ENCODE measurements around the gene GSPT2. TPM values are rescaled to one million over a fixed set of nuclear protein-coding genes. Genes with fewer than 3 reads are reported as not detected.

The GSPT2 gene
- total RNA-seq, 1 donor from 2014 or later = 15.5 TPM

DNA sequence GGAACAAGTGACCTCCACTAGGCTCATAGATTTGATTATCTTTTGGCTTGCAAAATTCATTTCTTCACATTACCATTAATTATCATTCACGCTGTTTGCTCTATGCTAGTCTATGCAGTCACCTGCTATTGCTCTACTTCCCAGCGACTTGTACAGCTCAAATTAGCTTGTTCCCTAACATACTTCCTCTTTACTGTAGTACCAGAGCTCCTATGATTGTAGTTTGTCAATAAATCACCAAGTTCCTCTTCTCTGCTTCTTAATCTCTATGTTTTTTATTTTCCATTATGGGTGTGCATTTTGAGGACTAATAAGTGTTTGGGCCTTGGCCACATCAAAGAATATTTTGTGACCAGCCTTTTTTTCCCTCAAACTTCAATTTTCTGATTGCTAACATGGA, 6.2 kb upstream of the GSPT2 start:
- Mint-ChIP-seq H3K27me3 (ENCODE audit: low read depth, unreplicated experiment) (peaks cover 2% of the 10 kb centered on the region), H3K4me3 (ENCODE audit: unreplicated experiment) (no peak overlapping the region), H3K27ac (ENCODE audit: unreplicated experiment) (no peak overlapping the region), H3K36me3 (ENCODE audit: low read depth, unreplicated experiment) (no peaks in the 10 kb centered on the region), H3K4me1 (ENCODE audit: low read depth, unreplicated experiment) (no peaks in the 10 kb centered on the region), H3K9me3 (ENCODE audit: unreplicated experiment) (no peaks in the 10 kb centered on the region)
- Histone ChIP-seq H3K79me2 (ENCODE audit: insufficient read depth, low read length) (no peaks in the 10 kb centered on the region), H3K9ac (ENCODE audit: low read length) (no peak overlapping the region), H3K9me3 (ENCODE audit: insufficient read depth, low read depth, low read length) (no peaks in the 10 kb centered on the region), H3K36me3 (ENCODE audit: insufficient read depth, low read length) (no peaks in the 10 kb centered on the region), H3K27me3 (ENCODE audit: insufficient read depth, low read length) (no peaks in the 10 kb centered on the region), H3K4me2 (ENCODE audit: low read length) (no peak overlapping the region), H2AFZ (ENCODE audit: low read depth, low read length) (no peak overlapping the region), H3K27ac (ENCODE audit: low read depth, low read length) (no peak overlapping the region), H4K20me1 (ENCODE audit: insufficient read depth, low read length) (no peaks in the 10 kb centered on the region), H3K4me1 (ENCODE audit: insufficient read depth, low read length) (no peaks in the 10 kb centered on the region), H3K4me3 (ENCODE audit: insufficient read depth, low read depth, low read length) (no peak overlapping the region)
- FAIRE-seq (peak; percentile 99), DNase-seq (ENCODE audit: low read depth) (no peak)
- TF ChIP-seq, protein P1, sequence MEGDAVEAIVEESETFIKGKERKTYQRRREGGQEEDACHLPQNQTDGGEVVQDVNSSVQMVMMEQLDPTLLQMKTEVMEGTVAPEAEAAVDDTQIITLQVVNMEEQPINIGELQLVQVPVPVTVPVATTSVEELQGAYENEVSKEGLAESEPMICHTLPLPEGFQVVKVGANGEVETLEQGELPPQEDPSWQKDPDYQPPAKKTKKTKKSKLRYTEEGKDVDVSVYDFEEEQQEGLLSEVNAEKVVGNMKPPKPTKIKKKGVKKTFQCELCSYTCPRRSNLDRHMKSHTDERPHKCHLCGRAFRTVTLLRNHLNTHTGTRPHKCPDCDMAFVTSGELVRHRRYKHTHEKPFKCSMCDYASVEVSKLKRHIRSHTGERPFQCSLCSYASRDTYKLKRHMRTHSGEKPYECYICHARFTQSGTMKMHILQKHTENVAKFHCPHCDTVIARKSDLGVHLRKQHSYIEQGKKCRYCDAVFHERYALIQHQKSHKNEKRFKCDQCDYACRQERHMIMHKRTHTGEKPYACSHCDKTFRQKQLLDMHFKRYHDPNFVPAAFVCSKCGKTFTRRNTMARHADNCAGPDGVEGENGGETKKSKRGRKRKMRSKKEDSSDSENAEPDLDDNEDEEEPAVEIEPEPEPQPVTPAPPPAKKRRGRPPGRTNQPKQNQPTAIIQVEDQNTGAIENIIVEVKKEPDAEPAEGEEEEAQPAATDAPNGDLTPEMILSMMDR (IDR thresholded peaks at IDR 0.05; ENCODE audit: insufficient read depth, low read depth, low read length) = no peak
- TF ChIP-seq EZH2 (IDR thresholded peaks at IDR 0.05; ENCODE audit: insufficient read depth, low read length) = no peak

DNA sequence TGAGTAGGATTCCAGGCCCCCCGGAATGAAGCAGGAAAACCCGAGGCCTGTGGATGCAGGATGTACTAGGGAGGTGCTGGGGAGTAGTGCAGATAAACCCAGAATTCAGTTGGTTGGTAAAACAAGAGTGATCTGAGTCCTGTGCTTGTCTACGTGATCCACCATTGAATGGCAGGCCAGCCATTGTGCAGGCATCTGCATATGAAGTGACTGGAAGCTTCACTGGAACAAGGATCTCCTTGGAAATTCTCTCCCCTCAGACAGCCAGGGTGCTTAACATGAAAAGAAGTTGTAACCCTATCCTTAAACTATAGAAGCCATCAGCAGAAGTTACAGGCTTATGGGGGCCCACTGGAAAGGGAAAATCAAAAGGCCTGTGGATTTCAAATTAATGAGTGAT, 656 bp upstream of the GSPT2 start:
- TF ChIP-seq, protein P1 (IDR thresholded peaks at IDR 0.05; ENCODE audit: insufficient read depth, low read depth, low read length) = no peak
- TF ChIP-seq EZH2 (IDR thresholded peaks at IDR 0.05; ENCODE audit: insufficient read depth, low read length) = no peak
- Histone ChIP-seq H3K36me3 (ENCODE audit: insufficient read depth, low read length) (no peaks in the 10 kb centered on the region), H3K4me2 (ENCODE audit: low read length) (peak overlapping the region; percentile 96), H3K4me3 (ENCODE audit: insufficient read depth, low read depth, low read length) (no peak overlapping the region), H2AFZ (ENCODE audit: low read depth, low read length) (peak overlapping the region; percentile 92), H3K4me1 (ENCODE audit: insufficient read depth, low read length) (peaks cover 3% of the 10 kb centered on the region), H3K27ac (ENCODE audit: low read depth, low read length) (no peak overlapping the region), H3K9ac (ENCODE audit: low read length) (no peak overlapping the region), H3K27me3 (ENCODE audit: insufficient read depth, low read length) (no peaks in the 10 kb centered on the region), H3K79me2 (ENCODE audit: insufficient read depth, low read length) (peaks cover 25% of the 10 kb centered on the region), H3K9me3 (ENCODE audit: insufficient read depth, low read depth, low read length) (no peaks in the 10 kb centered on the region), H4K20me1 (ENCODE audit: insufficient read depth, low read length) (peaks cover 24% of the 10 kb centered on the region)
- FAIRE-seq (no peak), DNase-seq (ENCODE audit: low read depth) (no peak)
- Mint-ChIP-seq H3K27ac (ENCODE audit: unreplicated experiment) (no peak overlapping the region), H3K4me1 (ENCODE audit: low read depth, unreplicated experiment) (no peaks in the 10 kb centered on the region), H3K27me3 (ENCODE audit: low read depth, unreplicated experiment) (no peaks in the 10 kb centered on the region), H3K36me3 (ENCODE audit: low read depth, unreplicated experiment) (peaks cover 5% of the 10 kb centered on the region), H3K4me3 (ENCODE audit: unreplicated experiment) (peak overlapping the region; percentile 94), H3K9me3 (ENCODE audit: unreplicated experiment) (no peaks in the 10 kb centered on the region)

DNA sequence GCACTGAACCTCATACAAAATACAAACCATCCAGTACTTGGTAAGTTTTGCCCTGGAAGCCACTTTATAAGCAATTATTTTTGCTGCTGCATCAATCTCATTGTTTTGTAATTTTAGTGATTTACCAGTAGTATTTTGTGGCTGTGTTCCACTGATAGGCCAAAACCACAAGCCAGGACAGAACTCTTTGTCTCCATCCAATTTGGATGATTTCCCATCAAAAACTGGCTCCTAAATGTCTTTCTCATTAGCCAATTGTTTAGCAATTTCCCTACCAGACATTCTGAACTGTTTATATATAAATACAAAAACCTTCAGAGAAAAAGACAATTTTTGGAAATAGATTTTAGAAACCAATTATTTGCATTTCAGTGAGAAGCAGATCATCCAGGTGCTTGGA, 4.4 kb downstream of the GSPT2 start:
- Histone ChIP-seq H3K4me3 (ENCODE audit: insufficient read depth, low read depth, low read length) (no peak overlapping the region), H3K4me1 (ENCODE audit: insufficient read depth, low read length) (peaks cover 3% of the 10 kb centered on the region), H2AFZ (ENCODE audit: low read depth, low read length) (no peak overlapping the region), H3K4me2 (ENCODE audit: low read length) (no peak overlapping the region), H3K9ac (ENCODE audit: low read length) (no peak overlapping the region), H3K27me3 (ENCODE audit: insufficient read depth, low read length) (no peaks in the 10 kb centered on the region), H3K27ac (ENCODE audit: low read depth, low read length) (no peak overlapping the region), H4K20me1 (ENCODE audit: insufficient read depth, low read length) (peaks cover 24% of the 10 kb centered on the region), H3K36me3 (ENCODE audit: insufficient read depth, low read length) (no peaks in the 10 kb centered on the region), H3K79me2 (ENCODE audit: insufficient read depth, low read length) (peaks cover 25% of the 10 kb centered on the region), H3K9me3 (ENCODE audit: insufficient read depth, low read depth, low read length) (no peaks in the 10 kb centered on the region)
- DNase-seq (ENCODE audit: low read depth) (peak; percentile 16), FAIRE-seq (no peak)
- no peaks in the 10 kb centered on the region for H3K9me3 Mint-ChIP-seq (ENCODE audit: unreplicated experiment)
- no peaks in the 10 kb centered on the region for H3K27me3 Mint-ChIP-seq (ENCODE audit: low read depth, unreplicated experiment)
- no peak for TF ChIP-seq EZH2 (IDR thresholded peaks at IDR 0.05; ENCODE audit: insufficient read depth, low read length)
- TF ChIP-seq, protein P1 (IDR thresholded peaks at IDR 0.05; ENCODE audit: insufficient read depth, low read depth, low read length) = no peak
- H3K36me3 Mint-ChIP-seq (ENCODE audit: low read depth, unreplicated experiment) = peaks cover 5% of the 10 kb centered on the region
- H3K4me3 Mint-ChIP-seq (ENCODE audit: unreplicated experiment) = no peak overlapping the region
- no peak overlapping the region for H3K27ac Mint-ChIP-seq (ENCODE audit: unreplicated experiment)
- H3K4me1 Mint-ChIP-seq (ENCODE audit: low read depth, unreplicated experiment) = no peaks in the 10 kb centered on the region

Measured in astrocyte (in vitro differentiated cells and primary cell).